H4 (cell line): ENCODE results near the gene ADAMTSL2. TPM values are rescaled to one million over a fixed set of nuclear protein-coding genes. Genes with fewer than 3 reads are reported as not detected.

Experiments used
- DNase-seq: peaks from one replicate; pipeline ENCODE4 v3.0.0-alpha.2; 2015; ENCODE audit warnings: low spot score
- total RNA-seq: library from RNA; depleted of rRNA; stranded (reverse); fragments of >200 nt; shearing (Covaris generic); gene quantifications from 2 replicates; pipeline ENCODE4 v1.2.3, GENCODE V29; 2014

The ADAMTSL2 gene
- total RNA-seq, 1 experiment from 2014 or later, result not detected

- no peak for DNase-seq
Observed at GRCh38 chr9:133499892-133500270, 34.6 kb upstream of the ADAMTSL2 start.

- no peak for DNase-seq
Observed at GRCh38 chr9:133502112-133502511, 32.4 kb upstream of the ADAMTSL2 start.

- no peak for DNase-seq
Observed at GRCh38 chr9:133505186-133505830, 29.2 kb upstream of the ADAMTSL2 start.

GRCh38 chr9:133505901-133506652 lies 28.4 kb upstream of the ADAMTSL2 start:
- no peak for DNase-seq

DNA sequence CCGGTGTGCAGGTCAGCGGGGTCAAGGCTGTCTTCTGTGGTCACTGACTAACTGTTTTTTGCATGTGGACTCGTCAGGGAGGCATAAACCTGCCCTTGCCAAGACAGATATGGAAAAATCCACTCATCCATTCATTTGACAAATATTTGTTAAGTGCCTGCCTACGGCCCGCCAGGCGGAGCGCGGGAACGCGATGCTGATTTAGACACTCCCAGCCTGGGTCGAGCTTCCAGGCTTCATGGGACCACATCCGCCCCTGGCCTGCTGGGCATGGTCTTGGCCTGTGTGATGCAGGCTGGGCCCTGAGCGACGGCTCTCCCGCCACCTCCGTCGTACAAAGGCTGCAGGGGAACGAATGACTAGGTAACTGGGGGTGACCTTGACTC lies 27.9 kb upstream of the ADAMTSL2 start:
- DNase-seq, result peak; percentile 46

DNA sequence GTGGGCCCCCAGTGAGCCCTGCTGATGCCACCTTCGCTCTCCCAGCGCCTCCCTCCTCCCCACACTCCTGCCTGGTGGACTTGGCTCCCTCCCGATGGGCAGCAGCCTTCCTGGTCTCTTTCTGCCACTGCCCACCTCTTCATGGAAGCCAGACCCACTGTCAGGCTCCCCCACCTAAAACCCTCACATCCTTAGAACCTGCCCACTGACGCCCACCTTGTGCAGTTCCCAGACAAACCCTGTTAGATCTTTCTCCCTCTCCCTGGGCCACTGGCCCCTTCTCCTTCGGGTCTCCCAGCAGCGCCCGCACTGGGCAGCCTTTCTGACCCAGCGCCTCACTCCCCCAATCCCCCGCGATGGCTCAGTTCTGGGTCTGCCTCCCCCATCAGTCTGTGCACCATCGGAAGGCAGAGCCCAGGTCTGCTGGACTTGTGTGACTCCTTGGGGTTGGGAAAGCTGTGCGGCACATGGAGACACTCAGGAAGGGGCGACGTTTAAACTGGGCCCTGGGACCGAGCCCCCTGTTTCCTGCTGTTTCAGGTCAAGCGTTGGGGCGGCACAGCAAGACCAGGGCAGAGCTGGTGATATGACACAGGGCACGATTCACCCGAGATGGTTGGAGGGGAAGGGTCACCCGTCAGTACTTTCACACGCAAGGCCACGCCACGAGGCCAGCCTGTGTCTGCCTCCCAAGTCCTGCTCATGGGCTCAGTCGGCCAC lies 27.1 kb upstream of the ADAMTSL2 start:
- DNase-seq, result no peak

- no peak for DNase-seq
Observed at GRCh38 chr9:133508046-133508445, 26.5 kb upstream of the ADAMTSL2 start.

DNA sequence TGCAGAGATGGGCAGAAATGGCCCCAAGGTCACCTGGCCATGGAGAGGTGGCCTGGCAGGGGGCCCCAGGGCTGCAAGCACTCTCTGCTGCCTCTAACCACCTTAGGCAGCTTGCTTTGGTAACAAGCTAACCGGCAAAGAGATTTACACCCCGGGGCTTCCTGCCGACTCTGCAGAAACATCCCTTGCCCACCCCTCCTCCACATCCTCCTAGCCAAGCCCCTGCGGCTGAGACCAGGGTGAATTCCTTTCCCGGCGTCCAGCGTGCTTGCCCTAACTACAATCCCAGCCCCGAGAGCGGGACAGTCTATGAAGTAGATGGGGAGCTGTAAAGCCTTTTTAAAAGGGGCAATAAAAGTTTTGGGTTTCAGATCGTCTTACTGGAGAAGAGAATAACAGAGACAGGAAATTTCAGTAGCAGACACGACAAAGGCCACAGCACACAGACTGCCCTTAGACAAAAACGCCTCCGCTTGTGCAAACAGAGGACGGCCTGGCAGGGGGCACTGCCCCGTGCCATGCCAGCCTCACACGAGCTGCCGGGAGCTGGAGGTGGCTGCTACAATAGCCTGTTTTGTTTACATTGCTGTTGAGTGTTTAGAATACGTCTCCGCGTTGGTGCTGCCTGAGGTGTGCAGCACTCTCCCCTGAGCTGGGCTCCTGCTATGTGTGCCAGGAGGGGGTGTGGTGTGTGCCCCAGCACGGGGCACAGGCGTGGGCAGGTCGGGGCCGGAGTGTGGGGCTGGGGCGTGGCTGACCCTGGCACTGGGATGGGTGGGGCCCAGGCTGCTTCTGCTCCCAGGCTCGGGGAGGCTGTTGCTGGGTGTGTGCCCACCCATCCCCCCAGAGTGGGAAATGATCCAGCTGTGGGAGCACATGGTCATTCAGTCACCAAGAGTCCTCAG lies 25.1 kb upstream of the ADAMTSL2 start:
- peak; percentile 85 for DNase-seq

DNA sequence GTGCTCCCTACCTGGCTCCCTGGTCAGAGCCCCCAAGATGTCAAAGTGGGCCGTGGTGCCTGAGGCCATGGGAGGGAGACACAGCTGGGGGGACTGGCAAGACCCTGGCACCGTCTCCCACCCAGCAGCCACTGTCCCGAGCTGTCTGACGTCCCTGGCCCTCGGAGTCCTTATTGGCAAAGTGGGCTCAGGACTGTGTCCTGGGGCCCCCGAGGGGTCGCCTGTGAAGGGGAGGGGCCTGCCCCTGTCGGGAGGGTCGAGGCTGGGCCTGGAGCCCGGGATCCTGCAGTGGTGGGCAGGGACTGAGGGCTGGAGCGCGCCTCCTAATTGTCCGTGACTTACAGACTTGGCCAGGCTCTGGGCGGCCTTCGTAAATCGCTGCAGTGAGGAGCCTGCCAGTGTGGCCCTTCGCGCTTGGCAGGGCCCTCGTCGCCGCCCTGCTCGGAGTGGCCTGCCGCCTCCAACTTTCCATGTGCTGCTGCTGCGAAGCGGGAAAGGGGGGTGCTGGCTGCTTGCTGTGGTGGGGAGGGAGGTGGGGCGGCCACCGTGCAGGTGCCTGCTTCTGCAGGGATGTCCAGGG lies 23.5 kb upstream of the ADAMTSL2 start:
- DNase-seq, result no peak

- DNase-seq, result no peak
Observed at GRCh38 chr9:133511607-133512006, 22.9 kb upstream of the ADAMTSL2 start.

GRCh38 chr9:133512253-133513213 lies 22.0 kb upstream of the ADAMTSL2 start:
- DNase-seq, result no peak

GRCh38 chr9:133513214-133514100 lies 21.0 kb upstream of the ADAMTSL2 start:
- DNase-seq, result no peak

- no peak for DNase-seq
Observed at GRCh38 chr9:133514460-133515239, 19.9 kb upstream of the ADAMTSL2 start.

DNA sequence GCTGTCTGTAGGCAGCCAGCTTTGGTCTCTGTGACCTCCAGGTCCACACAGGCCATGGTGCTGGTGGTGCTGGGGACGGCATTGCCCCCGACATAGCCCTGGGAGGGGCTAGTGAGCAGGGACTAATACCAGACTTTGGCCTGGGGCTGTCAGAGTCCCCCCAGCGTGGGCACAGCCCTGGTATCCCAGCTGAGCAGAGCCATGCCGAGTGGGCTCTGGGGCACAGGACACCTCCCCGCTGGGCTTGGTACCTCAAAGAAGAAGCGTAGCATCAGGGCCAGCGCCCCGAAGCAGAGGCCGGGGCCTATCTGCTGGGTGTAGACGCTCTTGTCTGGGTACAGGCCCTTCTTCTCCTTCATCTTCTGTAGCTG lies 19.3 kb upstream of the ADAMTSL2 start:
- DNase-seq, result no peak

DNA sequence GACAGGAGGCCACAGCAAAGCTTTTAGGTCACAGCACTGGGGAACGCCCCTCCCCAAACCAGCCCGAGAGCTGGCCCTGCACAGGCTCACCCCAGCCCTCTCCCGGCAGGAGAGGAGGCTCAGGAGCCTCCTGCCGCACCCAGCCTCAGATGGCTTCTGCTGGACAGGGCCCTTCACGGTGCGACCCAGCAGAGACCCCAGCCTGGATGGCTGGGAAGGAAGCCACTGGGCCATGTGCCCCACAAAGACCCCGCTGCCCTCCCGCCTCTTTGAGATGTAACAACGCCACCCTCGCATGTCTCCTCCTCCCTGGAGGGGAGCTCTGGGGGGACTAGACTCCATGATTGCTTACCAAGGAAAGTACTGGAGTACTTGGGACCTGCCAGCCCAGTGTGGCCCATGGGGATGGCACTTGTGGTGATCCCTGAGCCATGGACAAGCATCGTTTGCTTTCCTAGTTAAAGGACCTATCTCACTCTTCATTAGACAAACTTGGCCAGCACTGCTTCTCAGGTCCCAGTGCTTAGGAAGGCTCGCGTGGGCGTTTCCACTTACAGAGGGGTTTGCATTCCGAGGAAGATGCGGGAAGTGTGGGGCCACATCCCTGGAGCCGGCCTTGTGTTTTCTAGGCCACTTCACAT lies 18.8 kb upstream of the ADAMTSL2 start:
- no peak for DNase-seq

DNA sequence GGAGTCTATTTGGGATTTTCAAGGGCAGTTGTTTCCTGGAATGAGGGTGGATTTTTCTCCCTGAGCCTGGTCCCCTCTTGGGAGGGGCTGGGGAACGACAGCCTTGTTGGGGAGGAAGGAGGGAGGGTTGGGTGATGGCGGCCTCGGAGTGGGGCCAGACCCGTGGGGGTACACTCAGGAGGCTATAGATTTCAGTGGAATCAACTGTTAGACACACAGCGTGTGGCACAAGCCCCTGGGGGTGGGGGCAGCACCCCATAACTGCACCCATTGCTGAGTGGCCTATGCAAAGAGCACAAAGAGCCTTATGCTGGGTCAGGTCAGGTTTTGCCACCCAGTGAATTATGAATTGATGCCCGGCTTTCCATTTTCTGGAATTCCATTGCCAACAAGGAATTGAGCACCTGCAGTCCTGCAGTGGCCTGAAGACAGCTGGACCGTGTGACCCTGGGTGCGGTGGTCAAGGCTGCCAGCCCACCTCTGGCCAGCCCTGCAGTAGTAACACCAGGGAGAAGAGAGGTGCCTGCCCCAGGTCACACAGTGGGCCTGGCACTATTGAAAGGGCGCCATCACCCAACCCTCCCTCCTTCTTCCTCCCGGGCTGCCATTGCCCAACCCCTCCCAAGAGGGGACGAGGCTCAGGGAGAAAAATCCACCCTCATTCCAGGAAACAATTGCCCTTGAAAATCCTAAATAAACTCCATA lies 18.1 kb upstream of the ADAMTSL2 start:
- no peak for DNase-seq

- DNase-seq, result no peak
Observed at GRCh38 chr9:133516961-133517350, 17.5 kb upstream of the ADAMTSL2 start.
